Measurements from ENCODE around the gene STAT5B.
"Not testable (repeated sequence)": the region's sequence is repeated elsewhere in the genome, so short reads cannot be mapped to it uniquely, and the experiment has no call there.

STAT5B gene

DNA sequence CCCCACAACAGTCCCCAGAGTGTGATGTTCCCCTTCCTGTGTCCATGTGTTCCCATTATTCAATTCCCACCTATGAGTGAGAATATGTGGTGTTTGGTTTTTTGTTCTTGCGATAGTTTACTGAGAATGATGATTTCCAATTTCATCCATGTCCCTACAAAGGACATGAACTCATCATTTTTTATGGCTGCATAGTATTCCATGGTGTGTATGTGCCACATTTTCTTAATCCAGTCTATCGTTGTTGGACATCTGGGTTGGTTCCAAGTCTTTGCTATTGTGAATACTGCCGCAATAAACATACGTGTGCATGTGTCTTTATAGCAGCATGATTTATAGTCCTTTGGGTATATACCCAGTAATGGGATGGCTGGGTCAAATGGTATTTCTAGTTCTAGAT is 11.8 kb downstream of the STAT5B start:
- not testable (repeated sequence) for DNase-seq

DNA sequence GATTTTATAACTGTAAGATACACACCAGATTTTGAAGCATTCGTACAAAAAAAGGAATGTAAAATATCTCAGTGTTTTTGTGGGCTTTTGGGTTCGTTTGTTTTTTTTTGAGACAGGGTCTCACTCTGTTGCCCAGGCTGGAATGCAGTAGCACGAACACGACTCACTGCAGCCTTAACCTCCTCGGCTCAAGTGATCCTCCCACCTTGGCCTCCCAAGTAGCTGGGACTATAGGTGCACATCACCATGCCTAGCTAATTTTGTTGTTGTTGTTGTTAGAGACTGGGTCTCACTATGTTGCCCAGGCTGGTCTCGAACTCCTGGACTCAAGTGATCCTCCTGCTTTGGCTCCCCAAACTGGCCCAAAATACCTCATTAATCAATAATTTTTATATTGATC is 15.9 kb downstream of the STAT5B start:
- DNase-seq, result no peak

DNA sequence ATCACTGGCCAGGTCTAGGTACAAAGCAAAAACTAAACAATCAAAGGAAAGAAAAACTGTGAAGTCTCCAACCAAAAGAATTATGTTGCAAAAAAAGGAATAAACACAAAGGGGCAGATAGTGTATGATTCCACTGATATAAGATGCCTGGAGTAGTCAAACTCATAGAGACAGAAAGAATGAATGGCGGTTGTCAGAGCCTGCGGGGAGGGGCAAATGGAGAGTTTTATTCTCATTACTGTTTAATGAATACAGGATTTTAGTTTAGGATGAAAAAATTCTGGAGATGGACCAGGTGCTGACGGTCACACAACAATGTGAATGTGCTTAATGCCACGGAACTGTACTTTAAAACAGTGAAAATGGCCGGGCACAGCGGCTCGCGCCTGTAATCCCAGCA is 20.7 kb downstream of the STAT5B start:
- DNase-seq, result no peak

GRCh38 chr17:42253578-42253977 is 22.6 kb downstream of the STAT5B start:
- no peak for DNase-seq

GRCh38 chr17:42252597-42253550 is 23.3 kb downstream of the STAT5B start:
- DNase-seq, result peak; percentile 51

DNA sequence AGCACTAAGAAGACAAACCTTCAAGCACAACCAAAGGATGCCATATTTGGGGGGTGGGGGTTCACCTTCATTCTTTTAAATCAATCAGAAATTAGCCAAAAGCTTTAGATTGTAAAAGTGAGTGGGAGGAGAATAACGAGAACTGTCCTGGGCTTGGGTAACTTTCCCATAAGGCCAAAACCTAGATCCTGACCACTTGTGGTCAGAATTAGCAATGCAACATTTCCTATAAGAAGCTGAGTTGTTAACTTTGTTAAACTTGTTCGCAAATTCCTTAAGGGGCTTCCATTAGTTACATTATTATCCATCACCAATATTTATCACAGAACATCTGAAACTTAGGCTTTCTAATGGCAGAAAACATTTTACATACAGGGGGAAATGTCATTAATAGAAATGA is 25.1 kb downstream of the STAT5B start:
- DNase-seq, result no peak

DNA sequence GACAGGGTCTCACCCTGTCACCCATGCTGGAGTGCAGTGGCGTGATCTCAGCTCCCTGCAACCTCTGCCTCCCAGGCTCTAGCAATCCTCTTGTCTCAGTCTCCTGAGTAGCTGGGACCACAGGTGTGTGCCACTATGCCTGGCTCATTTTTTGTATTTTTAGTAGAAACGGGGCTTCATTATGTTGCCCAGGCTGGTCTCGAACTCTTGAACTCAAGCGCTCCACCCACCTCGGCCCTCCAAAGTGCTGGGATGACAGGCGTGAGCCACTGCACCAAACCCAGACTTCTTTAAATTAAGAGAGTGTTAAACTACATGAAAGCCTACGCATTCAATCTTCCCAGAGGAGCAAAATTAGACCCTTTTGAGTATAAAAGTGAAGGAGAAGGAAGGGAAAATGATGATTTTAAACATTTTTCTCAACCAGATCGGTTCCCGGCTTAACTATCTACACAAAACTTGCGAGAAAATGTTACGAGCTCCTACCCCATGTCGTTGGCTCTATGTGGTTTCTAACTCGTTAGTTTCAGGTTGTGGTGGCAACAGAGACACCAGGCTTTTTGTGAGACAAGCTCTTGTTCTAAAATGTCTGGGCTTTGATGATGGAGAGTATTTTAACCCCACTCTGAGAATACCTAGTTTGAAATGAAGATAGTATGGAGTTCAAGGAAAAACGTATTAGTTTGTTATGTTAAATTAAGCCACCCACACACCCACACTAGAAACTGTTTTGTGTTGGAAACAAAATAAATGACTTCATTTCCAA is 26.3 kb downstream of the STAT5B start:
- DNase-seq, result no peak

DNA sequence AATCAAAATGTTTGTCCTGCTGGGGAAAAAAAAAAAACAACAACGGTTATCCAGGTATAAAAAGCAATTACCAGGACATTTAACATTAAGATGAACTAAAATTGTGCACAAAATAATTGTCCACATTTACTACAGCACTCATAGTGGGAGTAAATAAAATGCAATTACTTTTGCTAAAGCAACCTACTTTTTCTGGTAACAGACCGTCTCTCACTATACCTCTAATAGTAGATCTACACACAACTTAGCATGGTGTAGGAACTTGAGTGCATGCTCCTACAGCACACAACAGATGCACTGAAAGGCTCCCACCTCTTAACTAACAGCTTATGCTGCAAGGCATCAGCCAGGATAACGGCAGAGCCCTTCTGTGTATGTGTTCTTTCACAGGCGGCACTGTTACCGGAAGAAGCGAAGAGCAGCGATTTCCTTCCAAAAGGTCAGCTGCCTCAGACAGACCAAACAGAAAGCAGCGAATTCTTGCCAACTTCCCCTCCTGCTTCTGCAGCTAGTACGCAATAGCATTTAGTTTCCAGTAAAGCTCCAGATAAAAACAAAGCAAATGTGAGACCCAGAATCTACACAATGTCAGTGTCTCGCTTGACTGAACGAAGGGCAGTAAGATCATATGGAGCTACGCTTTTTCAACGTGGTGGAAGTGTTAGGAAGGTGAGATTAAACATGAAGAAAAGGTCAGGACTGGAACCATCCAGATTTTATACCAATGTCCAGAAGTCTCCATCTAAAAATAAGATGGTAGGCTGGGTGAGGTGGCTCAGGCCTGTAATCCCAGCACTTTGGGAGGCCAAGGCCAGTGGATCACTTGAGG is 27.6 kb downstream of the STAT5B start:
- peak; percentile 69 for DNase-seq

DNA sequence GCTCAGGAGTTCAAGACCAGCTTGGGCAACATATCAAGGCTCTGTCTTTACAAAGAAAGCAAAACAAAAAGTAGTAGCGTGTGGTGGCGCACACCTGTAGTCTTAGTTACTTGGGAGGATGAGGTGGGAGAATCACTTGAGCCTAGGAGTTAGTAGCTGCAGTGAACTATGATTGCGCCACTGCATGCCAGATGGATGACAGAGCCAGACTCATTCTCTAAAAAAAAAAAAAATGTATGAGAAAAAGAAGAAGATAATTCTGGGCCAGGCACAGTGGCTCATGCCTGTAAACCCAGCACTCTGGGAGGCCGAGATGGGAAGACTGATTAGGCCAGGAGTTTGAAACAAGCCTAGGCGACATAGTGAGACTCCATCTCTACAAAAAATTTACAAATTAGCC is 28.5 kb downstream of the STAT5B start:
- peak; percentile 79 for DNase-seq

DNA sequence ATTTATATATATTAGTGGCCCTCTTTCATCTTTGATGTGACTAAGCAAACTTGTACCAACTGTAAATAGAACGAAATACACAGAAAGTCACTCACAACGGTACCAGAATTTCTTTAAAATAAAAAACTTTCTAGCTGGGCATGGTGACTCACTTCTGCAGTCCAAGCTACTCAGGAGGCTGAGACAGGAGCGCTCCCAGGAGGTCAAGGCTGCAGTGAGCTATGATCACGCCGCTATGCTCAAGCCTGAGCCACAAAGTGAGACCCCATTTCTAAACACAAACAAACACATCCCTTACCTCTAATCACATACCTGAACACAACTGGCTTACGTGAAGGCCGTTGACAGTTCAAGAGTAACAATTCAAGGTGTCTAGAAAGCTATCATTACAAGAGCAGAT is 29.7 kb downstream of the STAT5B start:
- DNase-seq, result no peak

DNA sequence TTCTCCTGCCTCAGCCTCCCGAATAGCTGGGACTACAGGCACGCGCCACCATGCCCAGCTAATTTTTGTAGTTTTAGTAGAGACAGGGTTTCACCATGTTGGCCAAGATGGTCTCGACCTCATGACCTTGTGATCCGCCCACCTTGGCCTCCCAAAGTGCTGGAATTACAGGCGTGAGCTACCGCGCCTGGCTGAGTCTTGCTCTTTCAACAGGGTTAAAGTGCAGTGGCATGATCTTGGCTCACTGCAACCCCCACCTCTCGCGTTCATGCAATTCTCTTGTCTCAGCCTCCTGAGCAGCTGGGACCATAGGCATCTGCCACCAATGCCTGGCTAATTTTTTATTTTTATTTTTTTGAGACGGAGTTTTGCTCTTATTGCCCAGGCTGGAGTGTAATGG is 31.0 kb downstream of the STAT5B start:
- DNase-seq, result not testable (repeated sequence)

- DNase-seq, result not testable (repeated sequence)
These were observed 32.1 kb downstream of the STAT5B start for GRCh38 chr17:42244116-42244515.

- DNase-seq, result no peak
These were observed 32.7 kb downstream of the STAT5B start for GRCh38 chr17:42243493-42243982.

DNA sequence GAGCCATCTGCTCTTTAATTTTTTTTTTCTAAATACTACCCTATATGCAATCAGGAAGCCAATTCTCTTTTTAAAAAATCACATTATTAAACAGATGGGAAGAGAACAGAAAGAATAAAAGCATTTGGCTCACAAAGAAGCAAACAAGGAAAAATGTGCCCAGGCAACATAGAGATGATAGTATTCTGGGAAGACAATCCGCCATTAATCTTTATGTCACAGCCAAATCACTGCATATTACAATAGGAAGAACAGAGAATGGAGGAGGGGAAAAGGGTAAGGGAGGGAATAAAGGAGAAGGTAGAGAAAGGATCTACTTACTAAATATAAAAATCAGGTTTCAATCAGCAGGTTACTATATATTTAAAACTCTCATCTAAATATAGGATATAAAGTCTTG is 34.3 kb downstream of the STAT5B start:
- no peak for DNase-seq

DNA sequence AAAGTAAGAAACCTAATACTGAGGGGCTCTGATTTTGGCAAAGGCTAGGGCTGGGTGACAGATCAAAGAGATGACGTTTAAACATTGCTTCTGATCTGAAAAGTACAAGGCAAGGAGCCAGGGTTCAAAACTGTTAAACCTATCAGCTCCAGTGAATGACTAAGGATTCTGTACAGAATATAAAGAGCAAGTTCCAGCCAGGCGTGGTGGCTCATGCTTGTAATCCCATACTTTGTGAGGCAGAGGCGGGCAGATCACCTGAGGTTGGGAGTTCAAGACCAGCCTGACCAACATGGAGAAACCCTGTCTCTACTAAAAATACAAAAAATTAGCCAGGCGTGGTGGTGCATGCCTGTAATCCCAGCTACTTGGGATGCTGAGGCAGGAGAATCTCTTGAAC is 35.3 kb downstream of the STAT5B start:
- not testable (repeated sequence) for DNase-seq

DNA sequence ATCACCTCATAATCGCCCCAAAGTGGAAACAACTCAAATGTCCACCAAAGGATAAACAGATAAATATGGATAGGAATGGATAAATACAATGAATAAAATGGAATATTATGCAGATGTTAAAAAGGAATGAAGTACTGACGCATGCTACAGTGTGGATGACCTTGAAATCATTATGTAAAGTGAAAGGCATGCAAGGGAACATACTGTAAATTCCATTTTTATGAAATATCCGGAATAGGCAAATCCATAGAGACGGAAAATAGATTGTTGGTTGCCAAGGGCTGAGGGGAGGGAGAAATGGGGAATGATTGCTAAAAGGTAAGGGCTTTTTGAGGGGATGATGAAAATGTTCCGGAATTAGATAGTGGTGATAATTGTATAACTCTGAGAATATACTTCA is 36.0 kb downstream of the STAT5B start:
- peak; percentile 22 for DNase-seq

DNA sequence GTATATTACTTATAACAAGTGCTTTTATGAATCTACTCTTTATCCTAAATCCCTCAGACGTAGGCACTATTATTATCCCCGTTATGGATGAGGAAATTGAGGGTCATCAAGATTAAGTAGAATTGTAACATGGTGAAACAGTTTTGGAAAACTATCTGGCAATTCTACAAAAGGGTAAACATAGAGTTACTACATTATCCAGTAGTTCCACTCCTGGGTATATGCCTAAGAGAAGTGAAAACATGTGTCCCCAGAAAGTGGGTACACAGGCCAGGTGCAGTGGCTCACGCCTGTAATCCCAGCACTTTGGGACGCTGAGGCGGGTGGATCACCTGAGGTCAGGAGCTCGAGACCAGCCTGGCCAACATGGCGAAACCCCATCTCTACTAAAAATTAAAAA is 36.6 kb downstream of the STAT5B start:
- DNase-seq, result not testable (repeated sequence)

GRCh38 chr17:42236760-42237159 is 39.4 kb downstream of the STAT5B start:
- no peak for DNase-seq

DNA sequence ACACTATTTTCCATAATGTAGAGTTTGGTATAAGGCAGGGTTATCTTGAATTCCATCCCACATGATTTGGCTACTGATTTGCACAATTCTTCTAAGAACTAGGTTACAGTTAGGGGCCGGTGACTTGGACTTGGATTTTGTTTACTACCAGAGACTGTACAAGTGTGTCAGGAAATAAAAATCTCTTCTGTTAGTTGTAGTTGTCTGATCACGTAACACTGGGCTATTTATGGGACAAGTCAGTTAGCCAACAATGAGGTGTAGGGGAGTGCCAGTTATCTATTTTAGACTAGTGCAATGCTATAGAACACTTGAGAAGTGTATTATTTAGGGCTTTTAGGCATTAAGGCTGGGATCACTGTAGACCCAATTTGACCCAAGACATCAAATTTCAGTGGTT is 42.2 kb downstream of the STAT5B start:
- no peak for DNase-seq

GRCh38 chr17:42233156-42233555 is 43.0 kb downstream of the STAT5B start:
- DNase-seq, result peak; percentile 61

- no peak for DNase-seq
These were observed 46.0 kb downstream of the STAT5B start for GRCh38 chr17:42230225-42230624.

DNA sequence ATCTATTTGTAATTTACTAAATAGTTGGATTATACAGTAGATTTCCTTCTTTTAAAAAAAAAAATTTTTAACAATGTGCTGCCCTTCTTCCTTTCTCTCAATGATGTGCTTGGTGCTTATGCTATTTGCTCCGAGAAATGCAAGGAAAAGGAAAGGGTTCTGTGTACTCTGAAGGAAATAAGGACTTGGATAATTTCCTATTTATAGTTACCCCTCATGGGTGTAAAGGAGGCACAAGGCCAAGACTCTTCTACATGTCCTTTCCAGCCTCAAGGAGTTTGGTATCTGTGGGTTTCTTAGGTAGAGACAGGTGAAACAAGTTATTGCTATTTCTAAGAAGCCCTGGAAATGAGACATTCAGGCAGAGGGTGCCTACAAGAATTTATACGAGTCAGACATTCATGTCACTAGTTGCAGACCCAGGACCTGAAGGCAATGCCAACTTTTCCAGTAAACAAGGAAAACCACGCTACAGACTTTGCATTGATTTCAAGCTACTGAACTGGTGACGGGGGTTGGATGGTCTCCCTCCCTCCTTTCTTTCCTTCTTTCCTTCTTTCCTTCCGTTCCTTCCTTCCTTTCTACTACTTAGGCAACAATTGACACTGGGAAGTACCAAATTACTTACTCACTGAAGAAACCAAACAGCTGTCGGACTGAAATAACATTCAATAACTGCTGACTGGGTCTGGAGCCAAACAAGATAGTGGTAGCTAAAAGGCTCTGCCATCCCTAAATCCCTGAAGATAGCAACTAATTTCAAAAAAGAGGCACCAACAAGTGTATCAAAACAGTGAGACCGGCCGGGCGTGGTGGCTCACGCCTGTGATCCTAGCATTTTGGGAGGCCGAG is 48.1 kb downstream of the STAT5B start:
- DNase-seq, result no peak

All from fibroblast of skin of right biceps (primary cell).